K562 (cell line): ENCODE data around the gene PPA1. TPM values are rescaled to one million over a fixed set of nuclear protein-coding genes. Genes with fewer than 3 reads are reported as not detected.

Experiments
- ETV5 ChIP-seq: sonication (generic); formaldehyde crosslinking; IDR thresholded peaks from 2 replicates; pipeline ENCODE4 v1.4.0; 2020; ENCODE audit warnings: low read depth, mild to moderate bottlenecking, missing genetic modification reagents
- MLLT1 ChIP-seq, 2 experiments: fragments of 450-650 bp; IDR thresholded peaks; 2 replicates each; pipeline ENCODE4 v1.6.1; 2016
- NFIC ChIP-seq: fragments of 450-650 bp; IDR thresholded peaks from 2 replicates; pipeline ENCODE4 v1.6.1; 2017; ENCODE audit warnings: mild to moderate bottlenecking, inconsistent platforms
- NKRF ChIP-seq: fragments of 450-650 bp; IDR thresholded peaks from 2 replicates; pipeline ENCODE4 v1.6.1; 2016; ENCODE audit warnings: borderline replicate concordance
- NR2C2 ChIP-seq, 2 experiments: fragments of 200-800 bp in 1 of 2; sonication (Bioruptor generic) in 1 of 2; sonication (generic) in 1 of 2; formaldehyde crosslinking in 1 of 2; IDR thresholded peaks; 2 replicates each; pipeline versions ENCODE4 v1.6.1 to v1.8.0; 2016 to 2022; ENCODE audit warnings: mild to moderate bottlenecking in 1 of 2, missing compliant biosample characterization in 1 of 2, missing genetic modification characterization in 1 of 2, missing genetic modification reagents in 1 of 2
- PREB ChIP-seq: sonication (generic); formaldehyde crosslinking; IDR thresholded peaks from 2 replicates; pipeline ENCODE4 v1.8.1; 2023; ENCODE audit warnings: mild to moderate bottlenecking, missing genetic modification reagents
- RNF2 ChIP-seq: sonication (generic); IDR thresholded peaks from 2 replicates; pipeline ENCODE4 v1.6.1; 2016
- SMAD4 ChIP-seq: fragments of 250-450 bp; sonication (Bioruptor Pico); conservative IDR thresholded peaks from 2 replicates; pipeline ENCODE4 v1.8.0; 2021; ENCODE audit warnings: inconsistent platforms, mild to moderate bottlenecking, moderate library complexity
- TBL1XR1 ChIP-seq, 2 experiments: IDR thresholded peaks; 2 replicates each; pipeline ENCODE4 v1.6.1; 2012; ENCODE audit warnings: improper control_type of control experiment in 2 of 2, low read length in 2 of 2, mild to moderate bottlenecking in 1 of 2
- TEAD4 ChIP-seq, 2 experiments: sonication (generic) in 1 of 2; formaldehyde crosslinking in 1 of 2; IDR thresholded peaks; 2 replicates each; pipeline versions ENCODE4 v1.6.1 to v1.8.0; 2012 to 2022; ENCODE audit warnings: borderline replicate concordance in 1 of 2, inconsistent platforms in 1 of 2, low read length in 1 of 2, mild to moderate bottlenecking in 1 of 2, missing genetic modification reagents in 1 of 2
- TOE1 ChIP-seq, 2 experiments: fragments of 450-650 bp in 1 of 2; sonication (generic) in 1 of 2; formaldehyde crosslinking in 1 of 2; IDR thresholded peaks; 2 replicates each; pipeline versions ENCODE4 v1.7.1 to v1.8.0; 2016 to 2022; ENCODE audit warnings: borderline replicate concordance in 2 of 2, mild to moderate bottlenecking in 2 of 2, antibody characterized with exemption in 1 of 2, inconsistent platforms in 1 of 2, low read depth in 1 of 2, missing genetic modification reagents in 1 of 2, moderate library complexity in 1 of 2
- ZBTB7A ChIP-seq: IDR thresholded peaks from 2 replicates; pipeline ENCODE4 v1.6.1; 2011; ENCODE audit warnings: low read depth, mild to moderate bottlenecking, low read length, moderate library complexity, borderline replicate concordance; ENCODE audit not compliant: control insufficient read depth
- ZNF609 ChIP-seq: sonication (generic); formaldehyde crosslinking; IDR thresholded peaks from 2 replicates; pipeline ENCODE4 v1.8.1; 2023; ENCODE audit warnings: missing genetic modification reagents, mild to moderate bottlenecking, borderline replicate concordance
- ZNF740 ChIP-seq, 3 experiments: fragments of 200-800 bp in 1 of 3; sonication (Bioruptor generic) in 1 of 3; sonication (generic) in 1 of 3; formaldehyde crosslinking in 1 of 3; IDR thresholded peaks; 2 replicates each; pipeline versions ENCODE4 v1.6.1 to v1.8.0; 2016 to 2022; ENCODE audit warnings: mild to moderate bottlenecking in 2 of 3, missing compliant biosample characterization in 2 of 3, missing genetic modification characterization in 2 of 3, missing genetic modification reagents in 1 of 3
- polyA plus RNA-seq, 8 experiments: library from polyadenylated mRNA; depleted of rRNA in 4 of 8; stranded (reverse) in 5 of 8; unstranded in 3 of 8; fragments of >200 nt; fragmentation: Nextera tagmentation in 2 of 8; fragmentation: Illumina TruSeq in 1 of 8; extraction: Ambion mirVana in 2 of 8; extraction: Trizol in 1 of 8; gene quantifications; 2 replicates each; pipeline versions ENCODE4 v1.2.1 to v1.2.3, GENCODE V29; 2011 to 2014; ENCODE audit warnings: inconsistent platforms in 1 of 8, missing spikeins in 1 of 8
- total RNA-seq, 7 experiments: library from RNA; depleted of rRNA in 6 of 7; stranded (reverse); fragments of >200 nt in 6 of 7; fragmentation: Illumina TruSeq in 2 of 7; extraction: Trizol in 2 of 7; gene quantifications; 2 replicates each; pipeline versions ENCODE4 v1.2.1 to v1.2.3, GENCODE V29; 2011 to 2021; ENCODE audit warnings: low replicate concordance in 1 of 7

The PPA1 gene
- total and polyA plus RNA-seq, 9 of the 15 experiments (the other 6 are each of a cell fraction or from before 2014, with no cell fraction given), result 301 to 635 (median 471) TPM

- TF ChIP-seq PREB, result 0 out of 2 replicates have a peak, but pooled peaks have one; percentile 49
- TF ChIP-seq MLLT1 (IDR thresholded peaks at IDR 0.05), result 0 out of 4 replicates have a peak, but pooled peaks of 1 of the 2 experiments have one; percentile 41
- TF ChIP-seq ZBTB7A, result peak; percentile 24; the same call in 1 of the 2 replicates
- TF ChIP-seq TOE1 (IDR thresholded peaks at IDR 0.05; ENCODE audit: borderline replicate concordance), result 0 out of 2 replicates have a peak, but pooled peaks have one; percentile 6
- peak; percentile 6; the same call in 1 of the 2 replicates for TF ChIP-seq TOE1 (CRISPR knock-in tag; IDR thresholded peaks at IDR 0.05; ENCODE audit: borderline replicate concordance, low read depth)
- TF ChIP-seq RNF2, result no peak
- peak in 1 of 2 experiments; percentile 5; a peak in 1 of 4 replicates for TF ChIP-seq TBL1XR1 (IDR thresholded peaks at IDR 0.05; ENCODE audit: low read length in 2 of 2)
- TF ChIP-seq NR2C2 (CRISPR knock-in tag; IDR thresholded peaks at IDR 0.05), result peak; percentile 61; the same call in 1 of the 2 replicates
- no peak for TF ChIP-seq NR2C2 (tag; IDR thresholded peaks at IDR 0.05)
- TF ChIP-seq NFIC, result no peak
- 0 out of 2 replicates have a peak, but pooled peaks have one; percentile 5 for TF ChIP-seq NKRF
- peak; percentile 76; the same call in 1 of the 2 replicates for TF ChIP-seq ZNF609 (CRISPR knock-in tag)
- 0 out of 2 replicates have a peak, but pooled peaks have one; percentile 22 for TF ChIP-seq ETV5 (CRISPR knock-in tag)
- no peak for TF ChIP-seq TEAD4 (IDR thresholded peaks at IDR 0.05; ENCODE audit: low read length)
- TF ChIP-seq TEAD4 (CRISPR knock-in tag; IDR thresholded peaks at IDR 0.05; ENCODE audit: borderline replicate concordance), result peak; percentile 66; the same call in 1 of the 2 replicates
- no peak for TF ChIP-seq ZNF740 (CRISPR knock-in tag; IDR thresholded peaks at IDR 0.05)
- peak in 1 of 2 experiments; percentile 65; a peak in 1 of 4 replicates for TF ChIP-seq ZNF740 (tag; IDR thresholded peaks at IDR 0.05)
- 0 out of 2 replicates have a peak, but pooled peaks have one; percentile 3 for TF ChIP-seq SMAD4 (CRISPR knock-in tag)
These were observed 445 bp downstream of the PPA1 start (continued) for GRCh38 chr10:70232859-70233108.
